IPS-20b (cell line): ENCODE data around the gene TMEM169.

Experiments used
- H3K27ac ChIP-seq: one replicate; pipeline ENCODE4 v1.5.1; 2013; ENCODE audit warnings: low read length
- H3K27me3 ChIP-seq: 2 replicates; pipeline ENCODE4 v1.6.1; 2013; ENCODE audit warnings: mild to moderate bottlenecking, low read length, inconsistent platforms; ENCODE audit not compliant: insufficient read depth
- H3K36me3 ChIP-seq: 2 replicates; pipeline ENCODE4 v1.6.1; 2013; ENCODE audit warnings: low read depth, mild to moderate bottlenecking, inconsistent platforms, low read length, moderate library complexity; ENCODE audit not compliant: insufficient read depth
- H3K4me1 ChIP-seq: 2 replicates; pipeline ENCODE4 v1.6.1; 2013; ENCODE audit warnings: mild to moderate bottlenecking, control low read depth, inconsistent platforms, low read length, moderate library complexity; ENCODE audit not compliant: insufficient read depth
- H3K4me3 ChIP-seq: 2 replicates; pipeline ENCODE4 v1.5.1; 2013; ENCODE audit warnings: mild to moderate bottlenecking, low read length, inconsistent platforms
- H3K9ac ChIP-seq: 2 replicates; pipeline ENCODE4 v1.6.1; 2013; ENCODE audit warnings: low read depth, mild to moderate bottlenecking, inconsistent platforms, low read length, moderate library complexity
- H3K9me3 ChIP-seq: 2 replicates; pipeline ENCODE4 v1.6.1; 2013; ENCODE audit warnings: mild to moderate bottlenecking, low read depth, low read length, inconsistent platforms; ENCODE audit not compliant: insufficient read depth

The TMEM169 gene

GRCh38 chr2:216084547-216084946 is 2.8 kb downstream of the TMEM169 start:
- no peak overlapping the region for H3K4me3 ChIP-seq
- H3K27ac ChIP-seq: no peak overlapping the region

DNA sequence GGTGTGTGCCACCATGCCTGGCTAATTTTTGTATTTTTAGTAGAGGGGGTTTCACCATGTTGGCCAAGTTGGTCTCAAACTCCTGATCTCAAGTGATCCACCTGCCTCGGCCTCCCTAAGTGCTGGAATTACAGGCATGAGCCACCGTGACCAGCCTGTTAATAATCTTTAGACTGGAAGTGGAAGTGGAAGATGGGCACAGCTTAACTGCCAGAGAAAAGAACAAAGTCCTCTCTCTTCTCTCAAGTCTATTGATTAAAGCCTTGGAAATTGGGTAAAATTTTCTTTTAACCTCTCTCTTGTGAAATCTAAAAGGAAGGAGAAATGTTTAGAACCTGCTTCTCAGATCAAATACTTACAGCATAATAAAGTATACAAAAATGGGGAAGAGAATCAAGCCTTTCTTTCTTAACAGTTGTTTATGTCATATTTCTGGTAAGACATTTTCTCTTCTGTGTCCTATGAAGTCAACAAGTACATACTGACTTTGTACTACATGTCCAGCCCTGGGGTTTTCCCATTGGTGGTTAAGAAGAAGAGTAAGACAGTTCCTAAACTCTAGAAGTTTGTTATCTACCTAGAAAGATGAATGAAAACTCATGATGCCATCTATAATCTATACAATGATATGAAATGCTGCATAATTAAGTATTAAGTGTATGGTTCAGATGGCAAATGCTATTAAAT is 4.6 kb downstream of the TMEM169 start:
- Histone ChIP-seq H3K9ac (no peak overlapping the region), H3K9me3 (no peaks in the 10 kb centered on the region), H3K4me3 (no peak overlapping the region), H3K4me1 (peaks cover 25% of the 10 kb centered on the region), H3K27me3 (no peaks in the 10 kb centered on the region), H3K27ac (no peak overlapping the region), H3K36me3 (no peaks in the 10 kb centered on the region)

More at GRCh38 chr2:216084547-216084946, 2.8 kb downstream of the TMEM169 start:
- peak overlapping the region; percentile 81; the same call in 1 of the 2 replicates for H3K9ac ChIP-seq
- H3K27me3 ChIP-seq: no peaks in the 10 kb centered on the region
- H3K9me3 ChIP-seq: no peaks in the 10 kb centered on the region
- no peaks in the 10 kb centered on the region for H3K36me3 ChIP-seq
- peaks cover 31% of the 10 kb centered on the region for H3K4me1 ChIP-seq

DNA sequence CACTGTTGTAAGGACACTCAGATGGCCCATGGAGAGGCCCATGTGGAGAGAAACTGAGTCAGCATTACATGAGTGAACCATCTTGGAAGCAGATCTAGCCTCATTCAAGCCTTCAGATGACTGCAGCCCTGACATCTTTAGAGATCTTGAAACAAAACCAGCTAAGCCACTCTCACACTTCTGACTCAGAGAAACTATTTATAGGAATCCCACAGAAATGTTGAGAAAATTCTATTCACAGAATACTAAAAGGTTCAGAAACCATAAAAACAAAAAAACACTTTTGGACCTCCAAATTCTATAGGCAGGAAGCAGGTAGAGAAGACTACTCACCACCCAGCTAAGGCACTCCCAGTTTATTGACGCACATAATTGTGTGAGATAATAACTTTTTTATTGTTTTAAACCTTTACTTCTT is 8.7 kb downstream of the TMEM169 start:
- Histone ChIP-seq H3K9me3 (no peaks in the 10 kb centered on the region), H3K27ac (no peak overlapping the region), H3K4me1 (no peaks in the 10 kb centered on the region), H3K27me3 (no peaks in the 10 kb centered on the region), H3K36me3 (no peaks in the 10 kb centered on the region), H3K9ac (no peak overlapping the region), H3K4me3 (no peak overlapping the region)

GRCh38 chr2:216092646-216093045 is 10.9 kb downstream of the TMEM169 start:
- H3K27me3 ChIP-seq: no peaks in the 10 kb centered on the region
- H3K27ac ChIP-seq: no peak overlapping the region
- no peaks in the 10 kb centered on the region for H3K4me1 ChIP-seq
- H3K9me3 ChIP-seq: no peaks in the 10 kb centered on the region
- no peaks in the 10 kb centered on the region for H3K36me3 ChIP-seq
- no peak overlapping the region for H3K4me3 ChIP-seq
- no peak overlapping the region for H3K9ac ChIP-seq

GRCh38 chr2:216094701-216095100 is 13.0 kb downstream of the TMEM169 start:
- Histone ChIP-seq H3K9me3 (no peaks in the 10 kb centered on the region), H3K27ac (no peak overlapping the region), H3K27me3 (no peaks in the 10 kb centered on the region), H3K4me1 (no peaks in the 10 kb centered on the region), H3K36me3 (no peaks in the 10 kb centered on the region), H3K4me3 (no peak overlapping the region), H3K9ac (no peak overlapping the region)

DNA sequence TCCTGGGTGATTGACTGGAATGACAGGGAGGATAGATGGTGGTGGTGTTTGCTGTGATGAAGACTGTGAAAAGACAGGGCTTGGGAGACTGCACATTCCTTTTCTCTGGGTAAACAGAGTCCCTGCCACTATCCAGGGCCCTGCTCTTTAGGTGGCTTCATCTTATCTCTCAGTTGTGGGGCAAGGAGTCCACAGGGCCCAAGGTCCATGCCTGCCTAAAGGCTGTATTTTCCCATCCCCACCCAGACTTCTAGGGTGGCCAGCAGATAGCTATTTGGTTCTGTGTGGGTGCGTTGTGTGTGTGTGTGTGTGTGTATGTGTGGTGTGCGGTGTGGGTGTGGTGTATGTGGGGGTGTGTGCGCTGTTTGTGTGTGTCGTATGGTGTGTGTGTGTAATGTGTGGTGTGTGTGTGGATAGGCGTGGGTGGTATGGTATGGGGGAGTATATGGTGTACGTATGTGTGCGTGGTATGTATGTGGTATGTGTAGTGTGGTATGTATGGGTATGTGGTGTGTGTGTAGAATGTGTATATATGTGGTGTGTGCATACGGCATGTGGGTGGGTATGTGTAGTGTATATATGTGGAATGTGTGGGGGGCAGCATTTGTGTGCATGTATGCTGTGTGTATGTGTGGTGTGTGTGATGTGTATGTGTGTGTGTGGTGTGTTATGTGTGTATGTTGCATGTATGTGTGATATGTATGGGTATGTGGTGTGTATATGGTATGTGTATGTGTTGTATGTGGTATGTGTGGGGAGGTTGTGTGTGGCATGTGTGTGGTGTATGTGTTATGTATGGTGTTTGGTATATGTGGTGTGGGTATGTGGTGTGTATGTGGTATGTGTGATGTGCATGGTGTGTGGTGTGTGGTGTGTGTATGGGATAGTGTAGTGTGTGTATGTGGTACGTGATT is 17.0 kb downstream of the TMEM169 start:
- H3K4me1 ChIP-seq: no peaks in the 10 kb centered on the region
- no peak overlapping the region for H3K27ac ChIP-seq
- H3K9me3 ChIP-seq: no peaks in the 10 kb centered on the region
- no peaks in the 10 kb centered on the region for H3K36me3 ChIP-seq
- H3K9ac ChIP-seq: no peak overlapping the region
- no peaks in the 10 kb centered on the region for H3K27me3 ChIP-seq
- no peak overlapping the region for H3K4me3 ChIP-seq

GRCh38 chr2:216101109-216101508 is 19.4 kb downstream of the TMEM169 start:
- Histone ChIP-seq H3K27ac (no peak overlapping the region), H3K27me3 (no peaks in the 10 kb centered on the region), H3K9ac (no peak overlapping the region), H3K4me3 (no peak overlapping the region), H3K36me3 (no peaks in the 10 kb centered on the region), H3K4me1 (no peaks in the 10 kb centered on the region), H3K9me3 (no peaks in the 10 kb centered on the region)

DNA sequence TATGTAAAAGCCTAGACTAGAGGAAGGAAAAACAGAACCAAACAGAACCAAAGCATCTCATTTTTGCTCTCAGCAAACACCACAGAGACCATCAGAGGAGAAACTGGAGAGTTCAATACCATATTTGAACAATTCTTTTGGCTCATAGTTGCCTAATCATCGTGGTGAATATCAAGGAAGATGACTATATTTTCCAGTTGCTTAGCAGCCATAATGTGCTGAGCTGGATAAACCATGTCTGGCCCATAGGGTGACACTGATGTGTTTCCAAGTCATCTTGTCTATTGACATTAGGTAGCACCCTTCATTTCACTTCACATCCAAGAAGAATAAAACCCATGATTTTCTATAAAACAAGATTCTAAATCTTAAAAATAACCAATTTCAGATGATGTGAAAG is 21.5 kb downstream of the TMEM169 start:
- H3K4me3 ChIP-seq: no peak overlapping the region
- H3K27me3 ChIP-seq: no peaks in the 10 kb centered on the region
- H3K9ac ChIP-seq: no peak overlapping the region
- no peaks in the 10 kb centered on the region for H3K9me3 ChIP-seq
- H3K27ac ChIP-seq: no peak overlapping the region
- peaks cover 7% of the 10 kb centered on the region; the same call in 1 of the 2 replicates for H3K4me1 ChIP-seq
- no peaks in the 10 kb centered on the region for H3K36me3 ChIP-seq

DNA sequence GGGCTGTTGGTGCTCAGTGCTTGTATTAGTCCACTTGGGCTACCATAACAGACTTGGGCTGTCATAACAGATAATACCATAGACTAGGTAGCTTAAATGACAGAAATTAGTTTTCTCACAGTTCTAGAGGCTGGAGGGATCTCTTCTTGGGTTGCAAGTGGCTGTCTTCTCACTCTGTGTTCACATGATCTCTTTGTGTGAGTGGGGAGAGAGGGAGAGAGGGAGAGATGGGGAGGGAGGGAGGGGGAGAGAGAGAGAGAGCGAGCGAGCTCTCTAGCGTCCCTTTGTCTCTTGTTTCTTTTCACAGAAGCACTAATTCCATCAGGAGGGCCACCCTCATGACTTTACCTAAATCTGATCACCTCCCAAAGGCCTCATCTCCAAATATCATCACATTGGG is 23.0 kb downstream of the TMEM169 start:
- no peaks in the 10 kb centered on the region for H3K27me3 ChIP-seq
- no peak overlapping the region for H3K27ac ChIP-seq
- no peak overlapping the region for H3K4me3 ChIP-seq
- H3K9ac ChIP-seq: no peak overlapping the region
- no peaks in the 10 kb centered on the region for H3K9me3 ChIP-seq
- peaks cover 5% of the 10 kb centered on the region; the same call in 1 of the 2 replicates for H3K36me3 ChIP-seq
- peaks cover 11% of the 10 kb centered on the region; the same call in 1 of the 2 replicates for H3K4me1 ChIP-seq

- Histone ChIP-seq H3K9me3 (no peaks in the 10 kb centered on the region), H3K4me1 (peaks cover 11% of the 10 kb centered on the region; the same call in 1 of the 2 replicates), H3K9ac (peak overlapping the region; percentile 79; the same call in 1 of the 2 replicates), H3K36me3 (peaks cover 28% of the 10 kb centered on the region), H3K27ac (no peak overlapping the region), H3K4me3 (peak overlapping the region; percentile 43), H3K27me3 (no peaks in the 10 kb centered on the region)
Observed at GRCh38 chr2:216107320-216107719, 25.6 kb downstream of the TMEM169 start.

DNA sequence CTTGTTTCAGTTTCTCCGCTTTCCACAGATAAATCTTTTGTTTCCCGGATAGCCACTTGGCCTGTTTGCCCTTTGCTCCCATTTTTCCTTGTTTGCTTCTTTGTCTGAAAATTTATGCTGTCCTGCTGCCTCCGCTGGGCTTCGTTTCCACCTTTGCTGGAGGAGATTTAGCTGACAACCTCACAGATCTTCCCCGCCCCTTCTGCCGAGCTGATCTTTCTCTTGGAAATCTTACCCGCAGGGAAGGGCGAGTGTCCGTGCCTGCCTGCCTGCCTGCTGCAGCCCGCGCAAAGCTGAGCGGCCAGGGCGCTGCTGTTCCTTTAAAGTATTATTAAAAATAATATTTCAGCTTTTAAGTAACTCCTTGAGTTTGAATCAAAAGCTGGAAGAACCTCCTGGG is 26.0 kb downstream of the TMEM169 start:
- H3K4me1 ChIP-seq: peaks cover 11% of the 10 kb centered on the region; the same call in 1 of the 2 replicates
- peaks cover 33% of the 10 kb centered on the region for H3K36me3 ChIP-seq
- H3K27me3 ChIP-seq: no peaks in the 10 kb centered on the region
- H3K27ac ChIP-seq: no peak overlapping the region
- H3K4me3 ChIP-seq: peak overlapping the region; percentile 57
- H3K9me3 ChIP-seq: no peaks in the 10 kb centered on the region
- peak overlapping the region; percentile 79; the same call in 1 of the 2 replicates for H3K9ac ChIP-seq
